ENCODE data around the gene CLRN1.
"Not testable (repeated sequence)": the region's sequence is repeated elsewhere in the genome, so short reads cannot be mapped to it uniquely, and the experiment has no call there.

Gene CLRN1, protein sequence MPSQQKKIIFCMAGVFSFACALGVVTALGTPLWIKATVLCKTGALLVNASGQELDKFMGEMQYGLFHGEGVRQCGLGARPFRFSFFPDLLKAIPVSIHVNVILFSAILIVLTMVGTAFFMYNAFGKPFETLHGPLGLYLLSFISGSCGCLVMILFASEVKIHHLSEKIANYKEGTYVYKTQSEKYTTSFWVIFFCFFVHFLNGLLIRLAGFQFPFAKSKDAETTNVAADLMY

DNA sequence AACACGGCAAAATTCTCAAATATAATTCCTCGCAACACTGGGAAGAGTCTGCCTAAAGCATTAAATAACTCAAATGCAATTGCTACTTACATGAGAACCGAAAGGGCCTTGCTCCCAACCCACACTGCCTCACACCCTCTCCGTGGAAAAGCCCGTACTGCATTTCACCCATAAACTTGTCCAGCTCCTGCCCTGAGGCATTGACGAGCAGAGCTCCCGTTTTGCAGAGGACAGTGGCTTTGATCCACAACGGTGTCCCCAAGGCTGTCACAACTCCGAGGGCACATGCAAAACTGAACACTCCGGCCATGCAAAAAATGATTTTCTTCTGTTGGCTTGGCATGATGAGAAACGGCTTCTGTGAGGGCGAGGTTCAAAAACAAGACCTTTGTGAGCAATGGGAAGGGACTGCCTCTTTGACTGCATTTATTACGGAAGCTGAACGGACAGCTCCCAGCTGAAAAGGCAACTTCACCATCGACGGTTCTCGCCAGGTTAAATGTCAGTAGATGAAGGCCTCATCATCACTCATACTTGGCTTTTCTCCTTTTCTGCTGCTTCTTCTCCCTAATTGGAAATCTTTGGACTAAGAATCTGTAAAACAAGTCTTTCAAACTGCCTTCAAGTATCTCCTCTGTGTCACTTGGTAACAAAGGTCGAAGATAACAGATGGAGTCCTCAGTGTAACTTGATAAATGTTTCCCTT, at the start of gene CLRN1:
Gene CLRN1, minus strand, starts transcription at position 362 of the 706 bp plus-strand sequence. Its CDS starts 19 bp downstream, at position 343.
- no peak for DNase-seq

GRCh38 chr3:151016478-151016795, 43.9 kb upstream of the CLRN1 start:
- DNase-seq, result no peak

GRCh38 chr3:151015767-151016477, 43.4 kb upstream of the CLRN1 start:
- DNase-seq, result no peak

DNA sequence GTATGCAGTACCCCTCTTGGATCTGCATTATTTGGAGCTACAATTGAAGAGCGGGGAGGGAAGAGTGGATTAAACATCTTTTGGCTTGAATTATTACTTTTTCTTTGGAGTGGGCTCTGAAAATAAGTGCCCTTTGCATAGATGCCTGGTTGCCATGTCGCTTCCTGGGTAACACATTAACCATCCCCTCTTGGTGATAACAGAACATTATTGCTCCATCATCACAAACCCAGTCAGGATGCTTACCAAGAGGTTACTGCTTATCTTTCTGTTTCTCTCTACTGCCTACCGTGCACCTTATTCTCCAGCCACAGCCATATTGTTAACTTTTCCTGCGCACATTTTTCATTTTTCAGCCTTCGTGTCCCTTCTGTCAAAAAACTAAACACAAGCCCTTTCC, 42.7 kb upstream of the CLRN1 start:
- DNase-seq, result no peak

- no peak for DNase-seq
Measured at GRCh38 chr3:151014501-151015018, 42.0 kb upstream of the CLRN1 start.

GRCh38 chr3:151012753-151013152, 40.2 kb upstream of the CLRN1 start:
- no peak for DNase-seq

GRCh38 chr3:151011427-151011826, 38.9 kb upstream of the CLRN1 start:
- no peak for DNase-seq

DNA sequence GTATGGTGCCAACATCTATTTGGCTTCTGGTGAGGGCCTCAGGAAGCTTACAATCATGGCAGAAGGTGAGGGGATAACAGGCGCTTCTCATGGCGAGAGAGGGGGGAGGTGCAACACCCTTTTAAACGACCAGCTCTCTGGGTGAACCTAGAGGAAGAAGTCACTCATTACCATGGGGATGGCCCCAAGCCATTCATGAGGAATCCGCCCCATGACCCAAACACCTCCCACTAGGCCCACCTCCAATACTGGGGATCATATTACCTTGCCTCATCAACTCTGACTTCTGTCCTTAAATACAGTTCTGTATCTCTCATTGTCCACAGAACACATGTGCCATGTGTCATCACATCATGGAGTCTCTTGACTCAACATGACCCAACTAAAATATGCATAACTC, 37.5 kb upstream of the CLRN1 start:
- no peak for DNase-seq

DNA sequence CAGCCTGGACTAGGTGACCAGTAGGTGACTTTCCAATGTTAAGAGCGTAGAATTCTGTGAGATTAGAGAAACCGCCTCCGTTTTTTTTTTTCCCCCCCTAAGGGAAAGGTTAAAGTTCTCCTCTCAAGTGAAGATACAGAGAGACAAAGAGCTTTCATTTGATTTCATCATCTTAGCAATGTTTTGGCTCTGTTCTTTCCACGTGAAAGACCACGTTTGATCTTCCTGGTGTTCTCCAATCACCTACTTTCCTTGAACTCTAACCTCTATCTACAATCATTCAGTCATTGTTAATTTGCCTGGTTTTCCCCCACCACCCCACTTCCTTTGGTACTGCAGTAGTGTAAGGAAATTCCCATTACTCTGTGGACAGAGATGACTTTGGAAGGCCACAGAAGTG, 36.9 kb upstream of the CLRN1 start:
- DNase-seq, result no peak

GRCh38 chr3:151008699-151009098, 36.2 kb upstream of the CLRN1 start:
- DNase-seq, result no peak

DNA sequence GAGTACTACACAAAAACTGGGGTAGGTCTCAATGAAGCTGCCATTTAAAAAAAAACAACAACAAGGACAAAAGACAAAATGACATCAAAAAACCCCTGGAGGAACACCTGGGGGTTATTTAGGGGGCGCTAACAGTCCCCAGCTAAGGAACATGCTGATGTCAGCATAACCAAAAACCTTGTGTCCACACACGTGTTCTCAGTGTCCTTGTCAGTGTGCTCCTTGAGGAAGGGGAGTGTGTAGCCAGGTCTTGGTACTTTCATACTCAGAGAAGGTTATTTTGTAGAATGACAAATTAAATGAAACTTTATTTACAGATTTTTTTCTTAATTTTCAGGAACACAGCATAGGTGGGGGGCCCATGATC, 31.2 kb upstream of the CLRN1 start:
- DNase-seq, result no peak

DNA sequence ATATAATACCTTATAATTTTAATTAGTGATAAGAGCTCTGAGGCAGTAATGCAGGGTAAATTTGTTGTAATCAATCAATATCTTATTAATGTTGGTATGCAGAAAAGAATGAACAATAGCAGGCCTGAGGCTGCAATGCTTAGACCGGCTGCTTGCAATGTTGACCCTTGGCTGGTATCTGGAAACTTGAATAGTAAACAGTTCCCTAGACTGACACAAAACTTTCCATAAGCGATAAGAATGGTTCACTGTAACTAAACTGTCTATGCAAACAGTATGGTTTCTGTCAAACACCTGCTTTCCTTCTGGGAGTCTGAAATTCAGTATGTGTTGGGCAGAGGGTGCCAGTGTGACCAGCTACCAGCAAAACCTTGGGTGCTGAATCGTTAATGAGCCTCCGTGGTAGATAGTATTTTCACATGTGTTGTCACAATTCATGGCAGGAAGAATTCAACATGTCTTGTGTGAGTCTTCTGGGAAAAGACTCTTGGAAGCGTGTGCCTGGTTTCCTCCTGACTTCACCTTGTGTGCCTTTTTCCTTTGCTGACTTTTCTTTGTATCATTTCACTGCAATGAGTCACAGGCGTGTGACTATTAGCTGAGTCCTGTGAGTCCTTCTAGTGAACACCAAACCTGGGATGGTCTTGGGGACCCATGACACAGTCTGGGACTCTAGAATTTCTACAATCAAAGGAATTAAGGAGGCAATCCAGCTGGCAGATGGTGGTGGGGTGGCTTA, 30.7 kb upstream of the CLRN1 start:
- no peak for DNase-seq

- no peak for DNase-seq
Measured at GRCh38 chr3:151002003-151002981, 29.8 kb upstream of the CLRN1 start.

DNA sequence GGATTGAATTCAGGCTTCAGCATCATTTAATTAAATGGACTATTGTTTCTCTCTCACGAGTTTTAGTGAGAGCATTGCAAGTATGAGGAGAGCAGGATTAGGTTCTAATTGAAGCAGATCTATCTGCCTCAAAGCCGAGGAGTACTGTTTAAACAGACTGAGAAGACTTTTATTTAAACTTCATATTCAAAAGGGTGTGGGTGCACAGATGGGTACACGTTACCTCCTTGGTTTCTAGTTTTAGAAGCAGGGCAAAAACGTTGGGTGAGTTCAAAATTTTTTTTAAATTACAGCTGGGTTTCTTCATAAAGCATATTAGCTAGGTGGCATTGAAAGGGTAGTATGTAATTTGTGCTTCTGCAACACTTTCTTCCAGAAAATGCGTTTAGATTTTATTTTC, 26.5 kb upstream of the CLRN1 start:
- DNase-seq, result no peak

DNA sequence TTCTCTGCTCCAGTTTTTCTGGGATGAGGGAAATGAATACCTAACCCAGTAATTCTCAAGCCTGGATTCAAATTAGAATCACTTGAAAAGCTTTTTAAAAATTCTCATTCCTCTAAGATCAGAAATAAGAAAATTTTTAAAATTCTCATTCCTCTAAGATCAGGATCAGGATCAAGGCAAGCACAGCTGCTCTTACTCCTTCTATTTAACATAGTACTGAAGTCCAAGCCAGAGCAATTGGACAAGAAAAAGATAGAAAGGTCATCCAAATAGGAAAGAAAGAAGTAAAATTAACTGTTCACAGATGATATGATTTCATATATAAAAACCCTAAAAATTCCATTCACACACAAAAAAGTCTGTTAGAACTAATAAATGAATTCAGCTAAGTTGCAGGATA, 24.2 kb upstream of the CLRN1 start:
- DNase-seq, result no peak

- no peak for DNase-seq
Measured at GRCh38 chr3:150995510-150995909, 23.0 kb upstream of the CLRN1 start.

GRCh38 chr3:150989208-150989607, 16.7 kb upstream of the CLRN1 start:
- no peak for DNase-seq

- DNase-seq, result not testable (repeated sequence)
Measured at GRCh38 chr3:150988395-150988794, 15.9 kb upstream of the CLRN1 start.

DNA sequence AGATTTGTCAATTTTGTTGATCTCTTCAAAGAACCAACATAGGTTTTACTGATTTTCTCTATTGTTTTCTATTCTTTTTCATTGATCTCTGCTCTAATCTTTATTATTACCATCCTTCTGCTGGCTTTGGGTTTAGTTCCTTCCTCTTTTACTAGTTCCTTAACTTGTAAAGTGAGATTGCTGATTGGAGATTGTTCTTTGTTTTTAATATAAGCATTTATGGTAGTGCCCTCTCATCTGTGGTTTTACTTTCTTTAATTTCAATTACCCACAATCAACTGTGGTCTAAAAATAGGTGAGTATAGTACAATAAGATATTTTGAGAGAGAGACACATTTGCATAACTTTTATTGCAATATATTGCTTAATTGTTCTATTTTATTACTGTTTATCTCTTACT, 13.2 kb upstream of the CLRN1 start:
- DNase-seq, result no peak

- DNase-seq, result no peak
Measured at GRCh38 chr3:150984066-150984465, 11.5 kb upstream of the CLRN1 start.

DNA sequence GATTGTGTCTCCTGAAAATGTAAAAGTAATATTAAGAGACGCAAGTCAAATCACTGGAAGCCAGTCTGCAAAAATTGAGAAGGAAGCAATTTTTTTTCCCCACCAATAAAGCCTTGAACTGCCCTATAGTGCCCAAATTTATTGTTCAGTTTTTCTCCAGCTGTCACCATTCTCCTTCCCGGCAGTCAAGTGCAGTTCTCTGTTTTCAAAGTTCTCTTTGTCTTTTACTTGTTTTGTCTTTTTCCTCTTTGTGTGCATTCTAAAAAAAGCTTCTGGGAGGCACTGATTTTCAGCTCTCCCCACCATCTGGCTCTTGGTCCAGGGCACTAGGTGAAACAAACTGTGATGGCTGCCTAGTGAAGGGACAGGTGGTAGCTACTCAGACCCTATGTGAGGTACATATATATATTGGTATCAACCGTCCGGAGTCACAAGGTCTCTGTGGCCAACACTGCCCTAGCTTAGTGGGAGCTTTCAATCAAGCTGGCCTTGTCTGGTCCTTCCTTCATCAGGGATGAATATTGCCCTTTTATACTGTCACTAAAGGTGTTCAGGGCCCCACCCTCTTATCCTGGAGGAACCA, 6.1 kb upstream of the CLRN1 start:
- DNase-seq, result no peak

GRCh38 chr3:150975992-150976368, 3.5 kb upstream of the CLRN1 start:
- DNase-seq, result no peak
